ENCODE results near the gene ZNF774.

The ZNF774 gene

DNA sequence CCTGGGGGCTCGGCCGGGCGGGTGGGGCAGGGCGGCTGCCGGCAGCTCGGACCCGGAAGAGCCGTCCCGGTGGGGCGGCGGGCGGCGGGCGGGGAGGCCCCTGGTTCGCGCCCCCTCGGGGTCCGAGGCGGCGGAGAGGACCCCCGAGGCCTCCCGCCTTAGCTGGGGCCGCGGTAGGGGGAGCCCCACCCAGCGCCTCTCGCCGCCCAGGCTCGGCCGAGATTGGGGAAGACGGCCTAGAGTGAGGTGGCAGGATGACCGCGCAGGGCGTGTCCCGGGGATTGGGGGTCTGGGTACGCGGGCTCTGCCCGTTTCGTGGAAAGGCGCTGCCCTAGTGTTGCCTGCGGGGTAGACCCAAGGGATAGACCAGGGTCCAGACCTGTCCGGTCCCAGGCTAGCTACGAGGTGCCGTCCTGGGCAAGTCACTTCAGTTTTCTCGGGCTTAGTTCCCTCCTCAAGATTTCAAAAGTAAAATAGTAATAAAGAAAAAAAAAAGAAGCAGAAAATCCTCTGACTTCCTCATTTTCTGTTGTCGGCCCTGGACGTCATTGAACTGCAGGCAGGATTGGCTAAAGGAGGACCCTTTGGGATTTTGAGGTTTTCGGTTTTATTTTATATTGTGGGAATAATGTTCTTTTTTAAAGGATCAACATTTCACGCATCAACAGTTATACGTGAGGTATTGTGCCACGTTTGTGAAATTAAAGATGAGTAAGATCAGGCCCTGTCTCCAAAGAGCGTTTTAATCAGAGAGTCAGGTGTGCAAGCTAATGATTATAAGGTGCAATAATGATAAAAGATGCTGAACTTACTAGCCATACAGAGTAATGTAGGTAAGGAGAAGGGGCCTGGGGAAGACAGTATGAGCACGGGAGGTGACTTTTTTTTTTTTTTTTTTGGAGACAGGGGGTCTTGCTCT is 36.6 kb downstream of the ZNF774 start:
- peak overlapping the region; percentile 71 for H3K27ac ChIP-seq
- TF ChIP-seq CTCF (IDR thresholded peaks at IDR 0.05) (peak; percentile 11; the same call in 1 of the 2 replicates), ZFX (IDR thresholded peaks at IDR 0.05; ENCODE audit: borderline replicate concordance) (no peak)

- no peak overlapping the region for H3K27ac ChIP-seq
Measured at GRCh38 chr15:90389513-90389912, 37.4 kb downstream of the ZNF774 start.

DNA sequence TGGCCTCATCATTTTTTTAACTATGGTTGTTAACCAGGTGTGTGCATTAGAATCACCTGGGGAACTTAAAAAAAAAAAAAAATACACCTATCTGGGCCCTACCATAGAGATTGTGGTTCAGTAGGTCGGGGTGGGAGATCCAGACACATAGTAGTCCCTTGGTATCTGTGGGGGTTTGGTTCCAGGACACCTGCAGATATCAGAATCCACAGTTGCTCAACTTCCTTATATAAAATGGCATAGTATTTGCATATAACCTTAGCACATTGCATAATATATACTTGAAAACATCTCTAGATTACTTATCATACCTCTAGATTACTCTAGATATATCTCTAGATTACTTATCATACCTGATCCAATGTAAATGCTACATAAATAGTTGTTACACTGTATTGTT is 41.0 kb downstream of the ZNF774 start:
- TF ChIP-seq ZFX (IDR thresholded peaks at IDR 0.05; ENCODE audit: borderline replicate concordance): no peak
- no peak for TF ChIP-seq CTCF (IDR thresholded peaks at IDR 0.05)
- H3K27ac ChIP-seq: no peak overlapping the region

More at GRCh38 chr15:90389513-90389912, 37.4 kb downstream of the ZNF774 start:
- TF ChIP-seq CTCF (IDR thresholded peaks at IDR 0.05): no peak
- no peak for TF ChIP-seq ZFX (IDR thresholded peaks at IDR 0.05; ENCODE audit: borderline replicate concordance)

- TF ChIP-seq ZFX (IDR thresholded peaks at IDR 0.05; ENCODE audit: borderline replicate concordance): no peak
- no peak for TF ChIP-seq CTCF (IDR thresholded peaks at IDR 0.05)
- no peak overlapping the region for H3K27ac ChIP-seq
Measured at GRCh38 chr15:90394074-90394473, 42.0 kb downstream of the ZNF774 start.

DNA sequence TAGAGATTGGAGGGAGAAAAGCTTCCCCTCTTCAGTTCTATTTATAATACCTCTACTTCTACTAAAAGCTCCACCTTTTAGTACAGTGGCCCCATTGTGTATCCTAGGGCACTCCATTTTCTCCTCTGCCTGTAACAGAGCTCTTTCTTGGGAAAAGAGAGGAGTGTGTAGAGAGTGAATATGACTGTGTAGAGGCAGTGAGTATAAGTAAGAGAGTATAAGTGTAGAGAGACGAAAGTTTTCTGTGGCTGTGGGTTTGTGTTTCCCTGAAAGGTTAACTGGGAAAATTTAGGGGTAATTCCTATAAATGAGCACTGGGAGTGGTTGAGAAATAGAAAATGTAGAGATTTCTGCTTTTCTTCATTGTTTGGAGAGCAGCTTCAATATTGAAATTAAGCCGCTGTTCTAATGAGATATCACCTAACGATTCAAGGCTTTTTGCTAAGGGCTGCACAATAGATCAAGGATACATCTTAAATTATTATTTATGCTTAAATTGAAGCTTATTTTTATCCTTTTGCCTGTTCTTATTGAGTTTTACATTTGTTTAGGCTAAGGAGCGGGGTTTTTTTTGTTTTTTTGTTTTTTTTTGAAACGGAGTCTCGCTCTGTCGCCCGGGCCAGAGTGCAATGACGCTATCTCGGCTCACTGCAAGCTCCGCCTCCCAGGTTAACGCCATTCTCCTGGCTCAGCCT is 42.8 kb downstream of the ZNF774 start:
- TF ChIP-seq CTCF (IDR thresholded peaks at IDR 0.05) (no peak), ZFX (IDR thresholded peaks at IDR 0.05; ENCODE audit: borderline replicate concordance) (no peak)
- no peak overlapping the region for H3K27ac ChIP-seq

DNA sequence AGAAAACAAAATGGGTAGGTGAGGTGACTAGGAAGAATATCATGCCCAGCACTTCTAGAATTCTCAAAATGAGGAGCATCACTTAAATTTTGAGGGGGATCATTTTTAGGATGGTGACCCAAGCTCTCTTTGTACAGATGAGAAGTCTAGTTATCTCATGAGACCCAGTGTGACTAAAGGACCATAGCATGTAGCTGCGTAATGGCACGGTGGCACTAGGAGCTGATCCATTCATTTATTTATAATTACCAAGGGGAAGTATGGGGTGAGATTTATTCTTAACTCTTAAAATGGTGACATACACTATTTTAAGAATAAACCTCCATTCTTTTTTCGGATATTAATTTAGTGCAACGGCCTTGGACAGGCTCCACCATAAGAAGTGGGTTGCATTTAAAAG is 44.2 kb downstream of the ZNF774 start:
- no peak overlapping the region for H3K27ac ChIP-seq
- TF ChIP-seq ZFX (IDR thresholded peaks at IDR 0.05; ENCODE audit: borderline replicate concordance) (no peak), CTCF (IDR thresholded peaks at IDR 0.05) (no peak)
